ENCODE data around the gene PUSL1. TPM values are rescaled to one million over a fixed set of nuclear protein-coding genes. Genes with fewer than 3 reads are reported as not detected.

Gene PUSL1
- total and polyA plus RNA-seq, 2 of the 13 experiments (the other 11 are each of a cell fraction or from before 2014, with no cell fraction given) = 8.3 to 22.2 TPM

- TF ChIP-seq ZNF710 (CRISPR knock-in tag; IDR thresholded peaks at IDR 0.05; ENCODE audit: borderline replicate concordance) (no peak), GZF1 (CRISPR knock-in tag; IDR thresholded peaks at IDR 0.05) (no peak), ZSCAN21 (CRISPR knock-in tag; IDR thresholded peaks at IDR 0.05; ENCODE audit: borderline replicate concordance) (no peak; the same call in 1 of the 2 replicates), DPF2 (CRISPR knock-in tag; IDR thresholded peaks at IDR 0.05; ENCODE audit: borderline replicate concordance, low read depth) (no peak), ZNF451 (CRISPR knock-in tag; IDR thresholded peaks at IDR 0.05) (no peak), BORCS8-MEF2B (CRISPR knock-in tag; IDR thresholded peaks at IDR 0.05) (0 out of 2 replicates have a peak, but pooled peaks have one; percentile 36), NBN (conservative IDR thresholded peaks at IDR 0.05) (no peak), HDAC6 (IDR thresholded peaks at IDR 0.05; ENCODE audit: low read depth, low read length) (no peak), KLF13 (CRISPR knock-in tag; IDR thresholded peaks at IDR 0.05) (no peak), ZNF503 (CRISPR knock-in tag; IDR thresholded peaks at IDR 0.05) (no peak)
- TF ChIP-seq, protein P1, sequence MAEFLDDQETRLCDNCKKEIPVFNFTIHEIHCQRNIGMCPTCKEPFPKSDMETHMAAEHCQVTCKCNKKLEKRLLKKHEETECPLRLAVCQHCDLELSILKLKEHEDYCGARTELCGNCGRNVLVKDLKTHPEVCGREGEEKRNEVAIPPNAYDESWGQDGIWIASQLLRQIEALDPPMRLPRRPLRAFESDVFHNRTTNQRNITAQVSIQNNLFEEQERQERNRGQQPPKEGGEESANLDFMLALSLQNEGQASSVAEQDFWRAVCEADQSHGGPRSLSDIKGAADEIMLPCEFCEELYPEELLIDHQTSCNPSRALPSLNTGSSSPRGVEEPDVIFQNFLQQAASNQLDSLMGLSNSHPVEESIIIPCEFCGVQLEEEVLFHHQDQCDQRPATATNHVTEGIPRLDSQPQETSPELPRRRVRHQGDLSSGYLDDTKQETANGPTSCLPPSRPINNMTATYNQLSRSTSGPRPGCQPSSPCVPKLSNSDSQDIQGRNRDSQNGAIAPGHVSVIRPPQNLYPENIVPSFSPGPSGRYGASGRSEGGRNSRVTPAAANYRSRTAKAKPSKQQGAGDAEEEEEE (CRISPR knock-in tag; IDR thresholded peaks at IDR 0.05; ENCODE audit: borderline replicate concordance) = no peak
- TF ChIP-seq, protein P2, sequence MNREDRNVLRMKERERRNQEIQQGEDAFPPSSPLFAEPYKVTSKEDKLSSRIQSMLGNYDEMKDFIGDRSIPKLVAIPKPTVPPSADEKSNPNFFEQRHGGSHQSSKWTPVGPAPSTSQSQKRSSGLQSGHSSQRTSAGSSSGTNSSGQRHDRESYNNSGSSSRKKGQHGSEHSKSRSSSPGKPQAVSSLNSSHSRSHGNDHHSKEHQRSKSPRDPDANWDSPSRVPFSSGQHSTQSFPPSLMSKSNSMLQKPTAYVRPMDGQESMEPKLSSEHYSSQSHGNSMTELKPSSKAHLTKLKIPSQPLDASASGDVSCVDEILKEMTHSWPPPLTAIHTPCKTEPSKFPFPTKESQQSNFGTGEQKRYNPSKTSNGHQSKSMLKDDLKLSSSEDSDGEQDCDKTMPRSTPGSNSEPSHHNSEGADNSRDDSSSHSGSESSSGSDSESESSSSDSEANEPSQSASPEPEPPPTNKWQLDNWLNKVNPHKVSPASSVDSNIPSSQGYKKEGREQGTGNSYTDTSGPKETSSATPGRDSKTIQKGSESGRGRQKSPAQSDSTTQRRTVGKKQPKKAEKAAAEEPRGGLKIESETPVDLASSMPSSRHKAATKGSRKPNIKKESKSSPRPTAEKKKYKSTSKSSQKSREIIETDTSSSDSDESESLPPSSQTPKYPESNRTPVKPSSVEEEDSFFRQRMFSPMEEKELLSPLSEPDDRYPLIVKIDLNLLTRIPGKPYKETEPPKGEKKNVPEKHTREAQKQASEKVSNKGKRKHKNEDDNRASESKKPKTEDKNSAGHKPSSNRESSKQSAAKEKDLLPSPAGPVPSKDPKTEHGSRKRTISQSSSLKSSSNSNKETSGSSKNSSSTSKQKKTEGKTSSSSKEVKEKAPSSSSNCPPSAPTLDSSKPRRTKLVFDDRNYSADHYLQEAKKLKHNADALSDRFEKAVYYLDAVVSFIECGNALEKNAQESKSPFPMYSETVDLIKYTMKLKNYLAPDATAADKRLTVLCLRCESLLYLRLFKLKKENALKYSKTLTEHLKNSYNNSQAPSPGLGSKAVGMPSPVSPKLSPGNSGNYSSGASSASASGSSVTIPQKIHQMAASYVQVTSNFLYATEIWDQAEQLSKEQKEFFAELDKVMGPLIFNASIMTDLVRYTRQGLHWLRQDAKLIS (CRISPR knock-in tag; IDR thresholded peaks at IDR 0.05) = no peak
- TF ChIP-seq, protein P3, sequence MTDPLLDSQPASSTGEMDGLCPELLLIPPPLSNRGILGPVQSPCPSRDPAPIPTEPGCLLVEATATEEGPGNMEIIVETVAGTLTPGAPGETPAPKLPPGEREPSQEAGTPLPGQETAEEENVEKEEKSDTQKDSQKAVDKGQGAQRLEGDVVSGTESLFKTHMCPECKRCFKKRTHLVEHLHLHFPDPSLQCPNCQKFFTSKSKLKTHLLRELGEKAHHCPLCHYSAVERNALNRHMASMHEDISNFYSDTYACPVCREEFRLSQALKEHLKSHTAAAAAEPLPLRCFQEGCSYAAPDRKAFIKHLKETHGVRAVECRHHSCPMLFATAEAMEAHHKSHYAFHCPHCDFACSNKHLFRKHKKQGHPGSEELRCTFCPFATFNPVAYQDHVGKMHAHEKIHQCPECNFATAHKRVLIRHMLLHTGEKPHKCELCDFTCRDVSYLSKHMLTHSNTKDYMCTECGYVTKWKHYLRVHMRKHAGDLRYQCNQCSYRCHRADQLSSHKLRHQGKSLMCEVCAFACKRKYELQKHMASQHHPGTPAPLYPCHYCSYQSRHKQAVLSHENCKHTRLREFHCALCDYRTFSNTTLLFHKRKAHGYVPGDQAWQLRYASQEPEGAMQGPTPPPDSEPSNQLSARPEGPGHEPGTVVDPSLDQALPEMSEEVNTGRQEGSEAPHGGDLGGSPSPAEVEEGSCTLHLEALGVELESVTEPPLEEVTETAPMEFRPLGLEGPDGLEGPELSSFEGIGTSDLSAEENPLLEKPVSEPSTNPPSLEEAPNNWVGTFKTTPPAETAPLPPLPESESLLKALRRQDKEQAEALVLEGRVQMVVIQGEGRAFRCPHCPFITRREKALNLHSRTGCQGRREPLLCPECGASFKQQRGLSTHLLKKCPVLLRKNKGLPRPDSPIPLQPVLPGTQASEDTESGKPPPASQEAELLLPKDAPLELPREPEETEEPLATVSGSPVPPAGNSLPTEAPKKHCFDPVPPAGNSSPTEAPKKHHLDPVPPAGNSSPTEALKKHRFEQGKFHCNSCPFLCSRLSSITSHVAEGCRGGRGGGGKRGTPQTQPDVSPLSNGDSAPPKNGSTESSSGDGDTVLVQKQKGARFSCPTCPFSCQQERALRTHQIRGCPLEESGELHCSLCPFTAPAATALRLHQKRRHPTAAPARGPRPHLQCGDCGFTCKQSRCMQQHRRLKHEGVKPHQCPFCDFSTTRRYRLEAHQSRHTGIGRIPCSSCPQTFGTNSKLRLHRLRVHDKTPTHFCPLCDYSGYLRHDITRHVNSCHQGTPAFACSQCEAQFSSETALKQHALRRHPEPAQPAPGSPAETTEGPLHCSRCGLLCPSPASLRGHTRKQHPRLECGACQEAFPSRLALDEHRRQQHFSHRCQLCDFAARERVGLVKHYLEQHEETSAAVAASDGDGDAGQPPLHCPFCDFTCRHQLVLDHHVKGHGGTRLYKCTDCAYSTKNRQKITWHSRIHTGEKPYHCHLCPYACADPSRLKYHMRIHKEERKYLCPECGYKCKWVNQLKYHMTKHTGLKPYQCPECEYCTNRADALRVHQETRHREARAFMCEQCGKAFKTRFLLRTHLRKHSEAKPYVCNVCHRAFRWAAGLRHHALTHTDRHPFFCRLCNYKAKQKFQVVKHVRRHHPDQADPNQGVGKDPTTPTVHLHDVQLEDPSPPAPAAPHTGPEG (CRISPR knock-in tag; IDR thresholded peaks at IDR 0.05) = no peak
These were observed 22.1 kb downstream of the PUSL1 start (continued) for GRCh38 chr1:1330366-1331067.

Measured in HepG2 (cell line).